SK-N-SH (cell line): ENCODE measurements around the gene PFKFB2. TPM values are rescaled to one million over a fixed set of nuclear protein-coding genes. Genes with fewer than 3 reads are reported as not detected.

ENCODE experiments used
- CTCF ChIA-PET: fragments of 300-600, 350-600 bp; formaldehyde crosslinking; extraction: SDS; loops from one replicate; lab custom pipeline; 2021; lab: Yijun Ruan, JAX
- POLR2A ChIA-PET: fragments of 350-600 bp; sonication (Branson Sonifier 250); formaldehyde crosslinking; extraction: SDS; loops from one replicate; lab custom pipeline; 2020; ENCODE audit warnings: antibody characterized with exemption, inconsistent platforms; lab: Yijun Ruan, JAX
- DNase-seq: peaks from one replicate; pipeline ENCODE4 v3.0.0; 2012
- H2AFZ ChIP-seq: fragments of 200-600 bp; sonication (generic); 2 replicates; pipeline ENCODE4 v1.8.1; 2016; ENCODE audit warnings: antibody characterized with exemption, mild to moderate bottlenecking, low read depth
- H3F3A ChIP-seq: fragments of 200-600 bp; sonication (generic); replicated peaks from 2 replicates; pipeline ENCODE3; 2016; ENCODE audit warnings: antibody characterized with exemption, mild to moderate bottlenecking; ENCODE audit not compliant: insufficient read depth
- H3K27ac ChIP-seq, 2 experiments: fragments of 200-500 bp in 1 of 2; fragments of 200-600 bp in 1 of 2; sonication (Bioruptor generic) in 1 of 2; sonication (generic), shearing (Covaris generic) in 1 of 2; 2 replicates each; pipeline versions ENCODE4 v1.5.1 to v1.6.1; 2014 to 2016; ENCODE audit warnings: low read depth in 2 of 2, inconsistent platforms in 1 of 2, low read length in 1 of 2, mild to moderate bottlenecking in 1 of 2, mixed read lengths in 1 of 2
- H3K27me3 ChIP-seq: fragments of 200-600 bp; sonication (generic), shearing (Covaris generic); 2 replicates; pipeline ENCODE4 v1.6.1; 2016; ENCODE audit warnings: mixed run types; ENCODE audit not compliant: insufficient read depth
- H3K36me3 ChIP-seq, 2 experiments: fragments of 200-500 bp in 1 of 2; fragments of 200-600 bp in 1 of 2; sonication (Bioruptor generic) in 1 of 2; sonication (generic) in 1 of 2; replicated peaks in 1 of 2; 2 replicates each; pipeline versions ENCODE3 to v1.5.1; 2014 to 2016; ENCODE audit warnings: low read length in 1 of 2, mild to moderate bottlenecking in 1 of 2; ENCODE audit not compliant: insufficient read depth in 2 of 2, control insufficient read depth in 1 of 2
- H3K4me1 ChIP-seq, 2 experiments: fragments of 200-500 bp in 1 of 2; fragments of 200-600 bp in 1 of 2; sonication (Bioruptor generic) in 1 of 2; sonication (generic), shearing (Covaris generic) in 1 of 2; 2 replicates each; pipeline versions ENCODE4 v1.5.1 to v1.6.1; 2014 to 2016; ENCODE audit warnings: low read depth in 1 of 2, low read length in 1 of 2, mixed run types in 1 of 2; ENCODE audit not compliant: insufficient read depth in 2 of 2, control insufficient read depth in 1 of 2
- H3K4me2 ChIP-seq: fragments of 200-600 bp; sonication (generic), shearing (Covaris generic); 2 replicates; pipeline ENCODE4 v1.6.1; 2017; ENCODE audit warnings: mixed run types
- H3K4me3 ChIP-seq, 2 experiments: fragments of 200-500 bp in 1 of 2; fragments of 200-600 bp in 1 of 2; sonication (Bioruptor generic) in 1 of 2; sonication (generic), shearing (Covaris generic) in 1 of 2; 2 replicates each; pipeline versions ENCODE4 v1.5.1 to v1.8.1; 2014 to 2016; ENCODE audit warnings: low read depth in 2 of 2, inconsistent platforms in 1 of 2, low read length in 1 of 2, mild to moderate bottlenecking in 1 of 2, mixed read lengths in 1 of 2, moderate library complexity in 1 of 2
- H3K79me2 ChIP-seq: fragments of 200-600 bp; sonication (generic); 2 replicates; pipeline ENCODE4 v1.8.1; 2017; ENCODE audit warnings: mild to moderate bottlenecking; ENCODE audit not compliant: insufficient read depth
- H3K9ac ChIP-seq: fragments of 200-600 bp; sonication (generic); 2 replicates; pipeline ENCODE4 v1.6.1; 2017; ENCODE audit warnings: mixed run types
- H3K9me2 ChIP-seq: fragments of 200-600 bp; sonication (generic); 2 replicates; pipeline ENCODE4 v1.6.1; 2017; ENCODE audit warnings: mixed run types
- H3K9me3 ChIP-seq: fragments of 200-600 bp; sonication (generic); 2 replicates; pipeline ENCODE4 v1.6.1; 2017; ENCODE audit warnings: mixed run types, mild to moderate bottlenecking, moderate library complexity
- H4K20me1 ChIP-seq: fragments of 200-600 bp; sonication (generic); 2 replicates; pipeline ENCODE4 v1.6.1; 2017; ENCODE audit warnings: mild to moderate bottlenecking, mixed run types; ENCODE audit not compliant: insufficient read depth
- GABPA ChIP-seq: IDR thresholded peaks from 2 replicates; pipeline ENCODE4 v1.4.0; 2012; ENCODE audit warnings: low read depth, mild to moderate bottlenecking
- JUND ChIP-seq: IDR thresholded peaks from 2 replicates; pipeline ENCODE4 v1.4.0; 2012
- MXI1 ChIP-seq: IDR thresholded peaks from 2 replicates; pipeline ENCODE4 v1.6.1; 2012; ENCODE audit warnings: mild to moderate bottlenecking, low read depth, low read length, improper control_type of control experiment
- PBX3 ChIP-seq: IDR thresholded peaks from 2 replicates; pipeline ENCODE4; 2012
- whole genome bisulfite sequencing: methylation state at CpG from one replicate; pipeline ENCODE4 v1.1.6; 2017; ENCODE audit warnings: low lambda C conversion rate; 5-methylcytosine and 5-hydroxymethylcytosine counted together
- polyA plus RNA-seq, 3 experiments: library from polyadenylated mRNA; depleted of rRNA; stranded (reverse); fragments of >200 nt; gene quantifications; 2 replicates each; pipeline ENCODE4 v1.2.3, GENCODE V29; 2012
- TF ChIP-seq, protein P1 (sequence below): fragments of 150-350 bp; IDR thresholded peaks from 2 replicates; pipeline ENCODE4 v1.6.1; 2016; ENCODE audit warnings: mild to moderate bottlenecking, low read depth, low read length
- TF ChIP-seq, protein P2 (sequence below): IDR thresholded peaks from 2 replicates; pipeline ENCODE4 v1.6.1; 2012; ENCODE audit warnings: mild to moderate bottlenecking, low read depth, low read length, moderate library complexity
- TF ChIP-seq, protein P3 (sequence below): fragments of 200-600 bp; sonication (generic); IDR thresholded peaks from 2 replicates; pipeline ENCODE4 v1.6.1; 2017; ENCODE audit warnings: antibody characterized with exemption, mild to moderate bottlenecking, moderate library complexity

The PFKFB2 gene
- polyA plus RNA-seq, 1 of the 3 experiments (the other 2 are of a cell fraction): 1.8 TPM

DNA sequence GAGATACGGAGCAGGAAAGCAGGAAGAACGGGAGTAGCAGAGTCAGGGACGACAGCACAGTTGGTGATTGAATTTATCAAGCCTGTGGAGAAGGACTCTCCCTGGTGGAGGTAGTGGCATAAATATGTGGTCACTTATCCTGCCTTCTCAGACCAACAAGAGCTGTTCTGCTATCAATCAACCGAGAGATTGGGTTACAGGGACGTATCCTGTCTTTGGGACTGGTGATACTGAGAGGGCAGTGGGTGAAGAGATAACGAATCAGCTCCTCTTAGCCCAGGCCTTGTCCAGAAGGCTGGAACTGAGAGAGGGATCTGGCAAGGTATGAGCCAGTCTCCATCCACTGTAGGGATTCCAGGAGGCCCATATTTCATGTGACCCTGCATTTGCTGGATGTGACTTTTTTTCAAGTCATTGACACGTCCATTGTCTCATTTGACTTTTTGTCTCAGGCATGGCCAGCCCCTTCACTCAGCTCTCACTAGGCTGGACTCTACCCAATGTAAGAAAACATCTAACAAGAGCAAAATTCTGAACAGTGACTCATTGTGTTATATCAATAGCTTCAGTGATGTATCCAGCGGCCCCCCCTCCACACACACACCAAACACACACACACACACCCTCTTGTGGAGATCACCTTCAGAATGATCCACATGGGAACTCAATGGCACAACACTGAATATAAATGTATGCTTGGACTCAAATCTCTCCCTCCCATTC, 31.8 kb upstream of the PFKFB2 start:
- peak overlapping the region; percentile 54 for H2AFZ ChIP-seq
- 0 out of 4 replicates have a peak overlapping the region, but pooled peaks of 1 of the 2 experiments have one; percentile 17 for H3K27ac ChIP-seq
- no peaks in the 10 kb centered on the region for H3K79me2 ChIP-seq
- H3K27me3 ChIP-seq: no peaks in the 10 kb centered on the region
- no peaks in the 10 kb centered on the region for H3K9me2 ChIP-seq
- no peaks in the 10 kb centered on the region for H4K20me1 ChIP-seq
- POLR2A ChIA-PET: no interaction called here
- no peaks in the 10 kb centered on the region for H3K36me3 ChIP-seq
- CTCF ChIA-PET: interaction anchor here (1.0 to 1.8 kb wide), 4 partner anchors 16 to 287 kb away, joined by 3 to 8 read pairs (median 4); no protein-coding TSS in a partner anchor
- TF ChIP-seq PBX3: peak; percentile 31; the same call in 1 of the 2 replicates
- TF ChIP-seq, protein P1, sequence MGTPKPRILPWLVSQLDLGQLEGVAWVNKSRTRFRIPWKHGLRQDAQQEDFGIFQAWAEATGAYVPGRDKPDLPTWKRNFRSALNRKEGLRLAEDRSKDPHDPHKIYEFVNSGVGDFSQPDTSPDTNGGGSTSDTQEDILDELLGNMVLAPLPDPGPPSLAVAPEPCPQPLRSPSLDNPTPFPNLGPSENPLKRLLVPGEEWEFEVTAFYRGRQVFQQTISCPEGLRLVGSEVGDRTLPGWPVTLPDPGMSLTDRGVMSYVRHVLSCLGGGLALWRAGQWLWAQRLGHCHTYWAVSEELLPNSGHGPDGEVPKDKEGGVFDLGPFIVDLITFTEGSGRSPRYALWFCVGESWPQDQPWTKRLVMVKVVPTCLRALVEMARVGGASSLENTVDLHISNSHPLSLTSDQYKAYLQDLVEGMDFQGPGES: no peak
- TF ChIP-seq JUND: peak; percentile 22; the same call in 1 of the 2 replicates
- peak; percentile 45 for DNase-seq
- peaks cover 13% of the 10 kb centered on the region for H3F3A ChIP-seq
- H3K4me3 ChIP-seq: no peak overlapping the region
- WGBS: 42% methylated on average over 8 of the region's 8 CpGs
- H3K9ac ChIP-seq: no peak overlapping the region
- peak overlapping the region; percentile 4; the same call in 1 of the 2 replicates for H3K4me2 ChIP-seq
- no peaks in the 10 kb centered on the region for H3K9me3 ChIP-seq
- H3K4me1 ChIP-seq: peaks cover 8 to 29% of the 10 kb centered on the region in 2 experiments

GRCh38 chr1:207021876-207022596, 31.0 kb upstream of the PFKFB2 start:
- H3K9ac ChIP-seq: no peak overlapping the region
- H3K4me2 ChIP-seq: no peak overlapping the region
- TF ChIP-seq, protein P2, sequence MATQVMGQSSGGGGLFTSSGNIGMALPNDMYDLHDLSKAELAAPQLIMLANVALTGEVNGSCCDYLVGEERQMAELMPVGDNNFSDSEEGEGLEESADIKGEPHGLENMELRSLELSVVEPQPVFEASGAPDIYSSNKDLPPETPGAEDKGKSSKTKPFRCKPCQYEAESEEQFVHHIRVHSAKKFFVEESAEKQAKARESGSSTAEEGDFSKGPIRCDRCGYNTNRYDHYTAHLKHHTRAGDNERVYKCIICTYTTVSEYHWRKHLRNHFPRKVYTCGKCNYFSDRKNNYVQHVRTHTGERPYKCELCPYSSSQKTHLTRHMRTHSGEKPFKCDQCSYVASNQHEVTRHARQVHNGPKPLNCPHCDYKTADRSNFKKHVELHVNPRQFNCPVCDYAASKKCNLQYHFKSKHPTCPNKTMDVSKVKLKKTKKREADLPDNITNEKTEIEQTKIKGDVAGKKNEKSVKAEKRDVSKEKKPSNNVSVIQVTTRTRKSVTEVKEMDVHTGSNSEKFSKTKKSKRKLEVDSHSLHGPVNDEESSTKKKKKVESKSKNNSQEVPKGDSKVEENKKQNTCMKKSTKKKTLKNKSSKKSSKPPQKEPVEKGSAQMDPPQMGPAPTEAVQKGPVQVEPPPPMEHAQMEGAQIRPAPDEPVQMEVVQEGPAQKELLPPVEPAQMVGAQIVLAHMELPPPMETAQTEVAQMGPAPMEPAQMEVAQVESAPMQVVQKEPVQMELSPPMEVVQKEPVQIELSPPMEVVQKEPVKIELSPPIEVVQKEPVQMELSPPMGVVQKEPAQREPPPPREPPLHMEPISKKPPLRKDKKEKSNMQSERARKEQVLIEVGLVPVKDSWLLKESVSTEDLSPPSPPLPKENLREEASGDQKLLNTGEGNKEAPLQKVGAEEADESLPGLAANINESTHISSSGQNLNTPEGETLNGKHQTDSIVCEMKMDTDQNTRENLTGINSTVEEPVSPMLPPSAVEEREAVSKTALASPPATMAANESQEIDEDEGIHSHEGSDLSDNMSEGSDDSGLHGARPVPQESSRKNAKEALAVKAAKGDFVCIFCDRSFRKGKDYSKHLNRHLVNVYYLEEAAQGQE: peak; percentile 32; the same call in 1 of the 2 replicates
- TF ChIP-seq, protein P3, sequence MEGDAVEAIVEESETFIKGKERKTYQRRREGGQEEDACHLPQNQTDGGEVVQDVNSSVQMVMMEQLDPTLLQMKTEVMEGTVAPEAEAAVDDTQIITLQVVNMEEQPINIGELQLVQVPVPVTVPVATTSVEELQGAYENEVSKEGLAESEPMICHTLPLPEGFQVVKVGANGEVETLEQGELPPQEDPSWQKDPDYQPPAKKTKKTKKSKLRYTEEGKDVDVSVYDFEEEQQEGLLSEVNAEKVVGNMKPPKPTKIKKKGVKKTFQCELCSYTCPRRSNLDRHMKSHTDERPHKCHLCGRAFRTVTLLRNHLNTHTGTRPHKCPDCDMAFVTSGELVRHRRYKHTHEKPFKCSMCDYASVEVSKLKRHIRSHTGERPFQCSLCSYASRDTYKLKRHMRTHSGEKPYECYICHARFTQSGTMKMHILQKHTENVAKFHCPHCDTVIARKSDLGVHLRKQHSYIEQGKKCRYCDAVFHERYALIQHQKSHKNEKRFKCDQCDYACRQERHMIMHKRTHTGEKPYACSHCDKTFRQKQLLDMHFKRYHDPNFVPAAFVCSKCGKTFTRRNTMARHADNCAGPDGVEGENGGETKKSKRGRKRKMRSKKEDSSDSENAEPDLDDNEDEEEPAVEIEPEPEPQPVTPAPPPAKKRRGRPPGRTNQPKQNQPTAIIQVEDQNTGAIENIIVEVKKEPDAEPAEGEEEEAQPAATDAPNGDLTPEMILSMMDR: no peak
- TF ChIP-seq MXI1 (no peak), JUND (no peak), GABPA (no peak)
- H3K9me3 ChIP-seq: no peaks in the 10 kb centered on the region
- no peaks in the 10 kb centered on the region for H3K36me3 ChIP-seq
- H4K20me1 ChIP-seq: no peaks in the 10 kb centered on the region
- peaks cover 8 to 37% of the 10 kb centered on the region in 2 experiments for H3K4me1 ChIP-seq
- no peak overlapping the region for H2AFZ ChIP-seq
- no peaks in the 10 kb centered on the region for H3K27me3 ChIP-seq
- H3K4me3 ChIP-seq: no peak overlapping the region
- H3K79me2 ChIP-seq: no peaks in the 10 kb centered on the region
- peaks cover 17% of the 10 kb centered on the region for H3F3A ChIP-seq
- DNase-seq: no peak
- CTCF ChIA-PET: interaction anchor here (0.8 to 1.4 kb wide), 4 partner anchors 8 to 109 kb away, joined by 3 read pairs; no protein-coding TSS in a partner anchor
- POLR2A ChIA-PET: no interaction called here
- WGBS: 73% methylated on average over 12 of the region's 15 CpGs
- H3K27ac ChIP-seq: no peak overlapping the region
- H3K9me2 ChIP-seq: no peaks in the 10 kb centered on the region
